ENCODE data around the gene RHBDD1. TPM values are rescaled to one million over a fixed set of nuclear protein-coding genes. Genes with fewer than 3 reads are reported as not detected.

The RHBDD1 gene
- total and polyA plus RNA-seq, 4 donors, result 8.5 to 45.8 (median 16.1) TPM

DNA sequence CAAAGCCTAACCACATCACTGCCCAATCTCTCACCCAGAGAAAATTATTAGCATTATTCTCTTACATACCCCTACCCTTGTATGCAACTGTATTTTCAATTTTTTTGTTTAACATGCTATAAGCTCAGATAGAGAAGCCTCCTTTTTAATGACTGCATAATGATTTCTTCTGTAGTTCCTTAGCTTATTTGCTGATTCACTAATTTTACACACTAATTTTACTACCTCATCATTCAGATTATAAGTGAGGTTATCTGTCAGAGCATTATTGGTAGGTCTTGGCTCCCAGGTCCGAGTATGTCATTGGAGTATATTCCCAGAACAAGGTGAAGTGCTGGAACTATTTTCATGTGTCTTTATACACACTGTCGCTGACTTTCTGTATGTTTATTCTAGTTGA, 45.4 kb downstream of the RHBDD1 start:
- Histone ChIP-seq H3K27ac (ENCODE audit: low read depth in 1 of 2, low read length in 2 of 2) (no peak overlapping the region), H3K9ac (ENCODE audit: low read depth in 1 of 2, low read length in 2 of 2) (no peak overlapping the region), H3K27me3 (ENCODE audit: control insufficient read depth in 4 of 4, insufficient read depth in 4 of 4, low read length in 3 of 4) (no peaks in the 10 kb centered on the region), H3K36me3 (ENCODE audit: control insufficient read depth in 4 of 4, insufficient read depth in 3 of 4, low read depth in 1 of 4, low read length in 3 of 4) (peaks cover 0 to 4% (median 0%) of the 10 kb centered on the region in 4 donors), H3K4me3 (ENCODE audit: low read depth in 1 of 3, low read length in 3 of 3) (no peak overlapping the region), H3K9me3 (ENCODE audit: control insufficient read depth in 4 of 4, low read length in 3 of 4) (no peaks in the 10 kb centered on the region), H3K4me1 (ENCODE audit: control insufficient read depth in 4 of 4, insufficient read depth in 4 of 4, low read length in 3 of 4) (no peaks in the 10 kb centered on the region)
- TF ChIP-seq FOXA2 (IDR thresholded peaks at IDR 0.05) (no peak), RAD21 (IDR thresholded peaks at IDR 0.05) (no peak), TAF1 (conservative IDR thresholded peaks at IDR 0.05) (no peak), YY1 (IDR thresholded peaks at IDR 0.05) (no peak), EGR1 (IDR thresholded peaks at IDR 0.05; ENCODE audit: low read depth in 2 of 2) (no peak), FOXA1 (IDR thresholded peaks at IDR 0.05) (no peak), NR2F2 (IDR thresholded peaks at IDR 0.05) (no peak), JUND (IDR thresholded peaks at IDR 0.05) (no peak), GABPA (IDR thresholded peaks at IDR 0.05 in 1 of 2, conservative IDR thresholded peaks at IDR 0.05 in 1 of 2) (no peak), RXRA (IDR thresholded peaks at IDR 0.05) (no peak), HNF4G (IDR thresholded peaks at IDR 0.05) (no peak), SP1 (IDR thresholded peaks at IDR 0.05) (no peak), HNF4A (conservative IDR thresholded peaks at IDR 0.05) (no peak)
- TF ChIP-seq, protein P1, sequence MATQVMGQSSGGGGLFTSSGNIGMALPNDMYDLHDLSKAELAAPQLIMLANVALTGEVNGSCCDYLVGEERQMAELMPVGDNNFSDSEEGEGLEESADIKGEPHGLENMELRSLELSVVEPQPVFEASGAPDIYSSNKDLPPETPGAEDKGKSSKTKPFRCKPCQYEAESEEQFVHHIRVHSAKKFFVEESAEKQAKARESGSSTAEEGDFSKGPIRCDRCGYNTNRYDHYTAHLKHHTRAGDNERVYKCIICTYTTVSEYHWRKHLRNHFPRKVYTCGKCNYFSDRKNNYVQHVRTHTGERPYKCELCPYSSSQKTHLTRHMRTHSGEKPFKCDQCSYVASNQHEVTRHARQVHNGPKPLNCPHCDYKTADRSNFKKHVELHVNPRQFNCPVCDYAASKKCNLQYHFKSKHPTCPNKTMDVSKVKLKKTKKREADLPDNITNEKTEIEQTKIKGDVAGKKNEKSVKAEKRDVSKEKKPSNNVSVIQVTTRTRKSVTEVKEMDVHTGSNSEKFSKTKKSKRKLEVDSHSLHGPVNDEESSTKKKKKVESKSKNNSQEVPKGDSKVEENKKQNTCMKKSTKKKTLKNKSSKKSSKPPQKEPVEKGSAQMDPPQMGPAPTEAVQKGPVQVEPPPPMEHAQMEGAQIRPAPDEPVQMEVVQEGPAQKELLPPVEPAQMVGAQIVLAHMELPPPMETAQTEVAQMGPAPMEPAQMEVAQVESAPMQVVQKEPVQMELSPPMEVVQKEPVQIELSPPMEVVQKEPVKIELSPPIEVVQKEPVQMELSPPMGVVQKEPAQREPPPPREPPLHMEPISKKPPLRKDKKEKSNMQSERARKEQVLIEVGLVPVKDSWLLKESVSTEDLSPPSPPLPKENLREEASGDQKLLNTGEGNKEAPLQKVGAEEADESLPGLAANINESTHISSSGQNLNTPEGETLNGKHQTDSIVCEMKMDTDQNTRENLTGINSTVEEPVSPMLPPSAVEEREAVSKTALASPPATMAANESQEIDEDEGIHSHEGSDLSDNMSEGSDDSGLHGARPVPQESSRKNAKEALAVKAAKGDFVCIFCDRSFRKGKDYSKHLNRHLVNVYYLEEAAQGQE (IDR thresholded peaks at IDR 0.05), result no peak
- TF ChIP-seq, protein P2, sequence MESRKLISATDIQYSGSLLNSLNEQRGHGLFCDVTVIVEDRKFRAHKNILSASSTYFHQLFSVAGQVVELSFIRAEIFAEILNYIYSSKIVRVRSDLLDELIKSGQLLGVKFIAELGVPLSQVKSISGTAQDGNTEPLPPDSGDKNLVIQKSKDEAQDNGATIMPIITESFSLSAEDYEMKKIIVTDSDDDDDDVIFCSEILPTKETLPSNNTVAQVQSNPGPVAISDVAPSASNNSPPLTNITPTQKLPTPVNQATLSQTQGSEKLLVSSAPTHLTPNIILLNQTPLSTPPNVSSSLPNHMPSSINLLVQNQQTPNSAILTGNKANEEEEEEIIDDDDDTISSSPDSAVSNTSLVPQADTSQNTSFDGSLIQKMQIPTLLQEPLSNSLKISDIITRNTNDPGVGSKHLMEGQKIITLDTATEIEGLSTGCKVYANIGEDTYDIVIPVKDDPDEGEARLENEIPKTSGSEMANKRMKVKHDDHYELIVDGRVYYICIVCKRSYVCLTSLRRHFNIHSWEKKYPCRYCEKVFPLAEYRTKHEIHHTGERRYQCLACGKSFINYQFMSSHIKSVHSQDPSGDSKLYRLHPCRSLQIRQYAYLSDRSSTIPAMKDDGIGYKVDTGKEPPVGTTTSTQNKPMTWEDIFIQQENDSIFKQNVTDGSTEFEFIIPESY (IDR thresholded peaks at IDR 0.05), result no peak
- TF ChIP-seq, protein P3, sequence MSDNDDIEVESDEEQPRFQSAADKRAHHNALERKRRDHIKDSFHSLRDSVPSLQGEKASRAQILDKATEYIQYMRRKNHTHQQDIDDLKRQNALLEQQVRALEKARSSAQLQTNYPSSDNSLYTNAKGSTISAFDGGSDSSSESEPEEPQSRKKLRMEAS (IDR thresholded peaks at IDR 0.05), result no peak
- TF ChIP-seq, protein P4, sequence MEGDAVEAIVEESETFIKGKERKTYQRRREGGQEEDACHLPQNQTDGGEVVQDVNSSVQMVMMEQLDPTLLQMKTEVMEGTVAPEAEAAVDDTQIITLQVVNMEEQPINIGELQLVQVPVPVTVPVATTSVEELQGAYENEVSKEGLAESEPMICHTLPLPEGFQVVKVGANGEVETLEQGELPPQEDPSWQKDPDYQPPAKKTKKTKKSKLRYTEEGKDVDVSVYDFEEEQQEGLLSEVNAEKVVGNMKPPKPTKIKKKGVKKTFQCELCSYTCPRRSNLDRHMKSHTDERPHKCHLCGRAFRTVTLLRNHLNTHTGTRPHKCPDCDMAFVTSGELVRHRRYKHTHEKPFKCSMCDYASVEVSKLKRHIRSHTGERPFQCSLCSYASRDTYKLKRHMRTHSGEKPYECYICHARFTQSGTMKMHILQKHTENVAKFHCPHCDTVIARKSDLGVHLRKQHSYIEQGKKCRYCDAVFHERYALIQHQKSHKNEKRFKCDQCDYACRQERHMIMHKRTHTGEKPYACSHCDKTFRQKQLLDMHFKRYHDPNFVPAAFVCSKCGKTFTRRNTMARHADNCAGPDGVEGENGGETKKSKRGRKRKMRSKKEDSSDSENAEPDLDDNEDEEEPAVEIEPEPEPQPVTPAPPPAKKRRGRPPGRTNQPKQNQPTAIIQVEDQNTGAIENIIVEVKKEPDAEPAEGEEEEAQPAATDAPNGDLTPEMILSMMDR (IDR thresholded peaks at IDR 0.05; ENCODE audit: low read depth, low read length, missing input control), result no peak
- TF ChIP-seq, protein P5, sequence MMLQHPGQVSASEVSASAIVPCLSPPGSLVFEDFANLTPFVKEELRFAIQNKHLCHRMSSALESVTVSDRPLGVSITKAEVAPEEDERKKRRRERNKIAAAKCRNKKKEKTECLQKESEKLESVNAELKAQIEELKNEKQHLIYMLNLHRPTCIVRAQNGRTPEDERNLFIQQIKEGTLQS (IDR thresholded peaks at IDR 0.05), result no peak
- WGBS, result 90% methylated on average over 2 of the region's 2 CpGs
- no peak for DNase-seq (ENCODE audit: low spot score)

Measured in liver (tissue), 9 donors.